Measurements from ENCODE around the gene CHID1. TPM values are rescaled to one million over a fixed set of nuclear protein-coding genes. Genes with fewer than 3 reads are reported as not detected.

Gene CHID1
- total and polyA plus RNA-seq, 2 donors (not counting 1 experiment from before 2014, with no cell fraction given): 54.3 to 68.4 TPM

DNA sequence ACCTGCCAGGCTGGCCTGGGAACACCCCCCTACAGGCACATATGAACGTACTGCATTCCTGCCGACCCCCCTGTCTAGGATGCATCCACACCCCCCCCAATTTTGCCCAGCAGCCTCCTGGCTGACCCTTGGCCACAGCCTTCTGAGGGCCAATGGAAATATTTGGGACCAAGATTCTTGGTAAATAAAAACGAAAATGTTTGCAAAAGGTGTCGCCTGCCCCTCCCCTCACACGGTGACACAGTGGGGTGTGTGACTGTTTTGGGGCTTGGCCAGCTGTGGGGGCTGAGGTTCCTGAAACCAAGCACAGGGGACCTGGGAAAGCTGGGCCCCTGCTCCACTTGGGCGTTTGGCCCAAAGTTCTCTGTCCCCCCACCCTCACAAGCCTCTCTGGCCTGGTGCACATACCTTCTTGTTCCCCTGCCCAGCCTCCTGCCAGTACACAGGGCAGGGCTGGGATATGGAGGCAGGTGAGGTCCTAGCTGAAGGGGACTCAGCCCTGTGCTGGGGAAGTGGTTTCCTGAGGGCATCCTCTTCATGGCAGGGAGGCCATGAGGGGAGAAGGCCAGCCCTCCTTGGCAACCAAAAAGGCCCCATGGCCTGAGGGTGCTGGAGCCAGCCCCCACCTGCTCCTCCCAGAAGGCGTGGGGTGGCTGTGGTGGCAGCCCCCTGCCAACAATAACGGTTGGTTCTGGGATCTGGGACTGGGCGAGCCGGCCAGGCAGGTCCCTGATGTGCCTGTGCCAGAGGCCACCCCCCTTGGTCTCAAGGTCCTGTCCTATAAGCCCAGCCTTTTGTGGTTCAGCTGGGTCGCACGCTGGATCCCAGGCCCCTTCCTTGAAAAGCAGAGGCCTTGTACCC, 85.0 kb downstream of the CHID1 start:
- no peak overlapping the region for H3K27ac ChIP-seq (ENCODE audit: insufficient read depth, low read length)
- H3K4me3 ChIP-seq (replicated peaks in 1 of 4; ENCODE audit: control extremely low read depth in 1 of 4, insufficient read depth in 1 of 4, low read depth in 3 of 4, low read length in 4 of 4): no peak overlapping the region
- H2AFZ ChIP-seq (ENCODE audit: low read length): no peak overlapping the region
- no peak for DNase-seq (ENCODE audit: low read depth in 2 of 2)
- H3K79me2 ChIP-seq (ENCODE audit: control insufficient read depth, insufficient read depth, low read length): peaks cover 9% of the 10 kb centered on the region
- no peaks in the 10 kb centered on the region for H3K27me3 ChIP-seq (ENCODE audit: control insufficient read depth, insufficient read depth, low read length)
- no peak overlapping the region for H3K9ac ChIP-seq (ENCODE audit: insufficient read depth, low read length)
- peaks cover 21% of the 10 kb centered on the region for H3K4me1 ChIP-seq (ENCODE audit: control insufficient read depth, extremely low read depth, insufficient read depth, low read length)
- H4K20me1 ChIP-seq (ENCODE audit: control insufficient read depth, extremely low read depth, insufficient read depth, low read length): no peaks in the 10 kb centered on the region
- no peak overlapping the region for H3K4me2 ChIP-seq (ENCODE audit: extremely low read depth, insufficient read depth, low read length)
- H3K9me3 ChIP-seq (ENCODE audit: control insufficient read depth, insufficient read depth, low read depth, low read length): no peaks in the 10 kb centered on the region
- peaks cover 15% of the 10 kb centered on the region for H3K36me3 ChIP-seq (ENCODE audit: control insufficient read depth, insufficient read depth, low read length)
- TF ChIP-seq, protein P1, sequence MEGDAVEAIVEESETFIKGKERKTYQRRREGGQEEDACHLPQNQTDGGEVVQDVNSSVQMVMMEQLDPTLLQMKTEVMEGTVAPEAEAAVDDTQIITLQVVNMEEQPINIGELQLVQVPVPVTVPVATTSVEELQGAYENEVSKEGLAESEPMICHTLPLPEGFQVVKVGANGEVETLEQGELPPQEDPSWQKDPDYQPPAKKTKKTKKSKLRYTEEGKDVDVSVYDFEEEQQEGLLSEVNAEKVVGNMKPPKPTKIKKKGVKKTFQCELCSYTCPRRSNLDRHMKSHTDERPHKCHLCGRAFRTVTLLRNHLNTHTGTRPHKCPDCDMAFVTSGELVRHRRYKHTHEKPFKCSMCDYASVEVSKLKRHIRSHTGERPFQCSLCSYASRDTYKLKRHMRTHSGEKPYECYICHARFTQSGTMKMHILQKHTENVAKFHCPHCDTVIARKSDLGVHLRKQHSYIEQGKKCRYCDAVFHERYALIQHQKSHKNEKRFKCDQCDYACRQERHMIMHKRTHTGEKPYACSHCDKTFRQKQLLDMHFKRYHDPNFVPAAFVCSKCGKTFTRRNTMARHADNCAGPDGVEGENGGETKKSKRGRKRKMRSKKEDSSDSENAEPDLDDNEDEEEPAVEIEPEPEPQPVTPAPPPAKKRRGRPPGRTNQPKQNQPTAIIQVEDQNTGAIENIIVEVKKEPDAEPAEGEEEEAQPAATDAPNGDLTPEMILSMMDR (conservative IDR thresholded peaks at IDR 0.05 in 1 of 2, IDR thresholded peaks at IDR 0.05 in 1 of 2; ENCODE audit: low read depth in 1 of 2, low read length in 2 of 2): no peak
- no peak for TF ChIP-seq EZH2 (IDR thresholded peaks at IDR 0.05; ENCODE audit: low read length, missing control alignments)

DNA sequence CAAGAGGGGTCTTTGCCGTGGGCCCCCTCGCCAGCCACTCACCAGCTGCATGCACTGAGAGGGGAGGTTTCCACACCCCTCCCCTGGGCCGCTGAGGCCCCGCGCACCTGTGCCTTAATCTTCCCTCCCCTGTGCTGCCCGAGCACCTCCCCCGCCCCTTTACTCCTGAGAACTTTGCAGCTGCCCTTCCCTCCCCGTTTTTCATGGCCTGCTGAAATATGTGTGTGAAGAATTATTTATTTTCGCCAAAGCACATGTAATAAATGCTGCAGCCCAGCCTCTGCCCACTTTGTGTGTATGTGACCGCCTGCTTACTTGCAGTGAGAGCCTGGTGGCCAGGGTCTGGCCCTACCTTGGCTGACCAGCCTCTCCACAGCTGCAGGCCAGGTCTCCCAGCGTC, 85.7 kb downstream of the CHID1 start:
- no peak overlapping the region for H3K9ac ChIP-seq (ENCODE audit: insufficient read depth, low read length)
- no peaks in the 10 kb centered on the region for H3K27me3 ChIP-seq (ENCODE audit: control insufficient read depth, insufficient read depth, low read length)
- H2AFZ ChIP-seq (ENCODE audit: low read length): no peak overlapping the region
- H4K20me1 ChIP-seq (ENCODE audit: control insufficient read depth, extremely low read depth, insufficient read depth, low read length): no peaks in the 10 kb centered on the region
- TF ChIP-seq, protein P1 (conservative IDR thresholded peaks at IDR 0.05 in 1 of 2, IDR thresholded peaks at IDR 0.05 in 1 of 2; ENCODE audit: low read depth in 1 of 2, low read length in 2 of 2): no peak
- no peak for TF ChIP-seq EZH2 (IDR thresholded peaks at IDR 0.05; ENCODE audit: low read length, missing control alignments)
- peaks cover 22% of the 10 kb centered on the region for H3K4me1 ChIP-seq (ENCODE audit: control insufficient read depth, extremely low read depth, insufficient read depth, low read length)
- peaks cover 16% of the 10 kb centered on the region for H3K79me2 ChIP-seq (ENCODE audit: control insufficient read depth, insufficient read depth, low read length)
- no peak for DNase-seq (ENCODE audit: low read depth in 2 of 2)
- no peaks in the 10 kb centered on the region for H3K9me3 ChIP-seq (ENCODE audit: control insufficient read depth, insufficient read depth, low read depth, low read length)
- H3K36me3 ChIP-seq (ENCODE audit: control insufficient read depth, insufficient read depth, low read length): peaks cover 15% of the 10 kb centered on the region
- no peak overlapping the region for H3K4me2 ChIP-seq (ENCODE audit: extremely low read depth, insufficient read depth, low read length)
- no peak overlapping the region for H3K4me3 ChIP-seq (replicated peaks in 1 of 4; ENCODE audit: control extremely low read depth in 1 of 4, insufficient read depth in 1 of 4, low read depth in 3 of 4, low read length in 4 of 4)
- no peak overlapping the region for H3K27ac ChIP-seq (ENCODE audit: insufficient read depth, low read length)

DNA sequence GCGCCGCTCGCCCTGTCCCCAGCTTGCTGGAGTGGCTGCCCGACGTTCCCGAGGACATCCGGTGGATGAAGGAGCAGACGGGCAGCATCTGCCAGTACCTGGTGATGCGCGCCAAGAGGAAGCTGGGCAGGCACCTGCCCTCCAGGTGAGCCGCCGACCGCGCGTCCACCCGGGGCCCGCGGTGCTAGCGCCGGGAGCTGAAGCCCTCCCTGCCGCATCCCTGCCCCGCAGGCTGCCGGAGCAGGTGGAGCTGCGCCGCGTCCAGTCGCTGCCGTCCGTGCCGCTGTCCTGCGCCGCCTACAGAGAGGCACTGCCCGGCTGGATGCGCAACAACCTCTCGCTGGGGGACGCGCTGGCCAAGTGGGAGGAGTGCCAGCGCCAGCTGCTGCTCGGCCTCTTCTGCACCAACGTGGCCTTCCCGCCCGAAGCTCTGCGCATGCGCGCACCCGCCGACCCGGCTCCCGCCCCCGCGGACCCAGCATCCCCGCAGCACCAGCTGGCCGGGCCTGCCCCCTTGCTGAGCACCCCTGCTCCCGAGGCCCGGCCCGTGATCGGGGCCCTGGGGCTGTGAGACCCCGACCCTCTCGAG, 86.2 kb downstream of the CHID1 start:
- no peak overlapping the region for H3K27ac ChIP-seq (ENCODE audit: insufficient read depth, low read length)
- no peaks in the 10 kb centered on the region for H3K27me3 ChIP-seq (ENCODE audit: control insufficient read depth, insufficient read depth, low read length)
- DNase-seq (ENCODE audit: low read depth in 2 of 2): no peak
- no peak overlapping the region for H3K4me2 ChIP-seq (ENCODE audit: extremely low read depth, insufficient read depth, low read length)
- no peak overlapping the region for H2AFZ ChIP-seq (ENCODE audit: low read length)
- no peaks in the 10 kb centered on the region for H3K9me3 ChIP-seq (ENCODE audit: control insufficient read depth, insufficient read depth, low read depth, low read length)
- H3K36me3 ChIP-seq (ENCODE audit: control insufficient read depth, insufficient read depth, low read length): peaks cover 15% of the 10 kb centered on the region
- peaks cover 16% of the 10 kb centered on the region for H3K79me2 ChIP-seq (ENCODE audit: control insufficient read depth, insufficient read depth, low read length)
- TF ChIP-seq, protein P1 (conservative IDR thresholded peaks at IDR 0.05 in 1 of 2, IDR thresholded peaks at IDR 0.05 in 1 of 2; ENCODE audit: low read depth in 1 of 2, low read length in 2 of 2): no peak
- TF ChIP-seq EZH2 (IDR thresholded peaks at IDR 0.05; ENCODE audit: low read length, missing control alignments): no peak
- H4K20me1 ChIP-seq (ENCODE audit: control insufficient read depth, extremely low read depth, insufficient read depth, low read length): no peaks in the 10 kb centered on the region
- H3K9ac ChIP-seq (ENCODE audit: insufficient read depth, low read length): no peak overlapping the region
- peaks cover 19% of the 10 kb centered on the region for H3K4me1 ChIP-seq (ENCODE audit: control insufficient read depth, extremely low read depth, insufficient read depth, low read length)
- H3K4me3 ChIP-seq (replicated peaks in 1 of 4; ENCODE audit: control extremely low read depth in 1 of 4, insufficient read depth in 1 of 4, low read depth in 3 of 4, low read length in 4 of 4): no peak overlapping the region
